Choroid plexus epithelial cell (primary cell): Measurements from ENCODE around the gene DIAPH3.

ENCODE experiments used
- DNase-seq: peaks from one replicate; pipeline ENCODE4 v3.0.0-alpha.2; 2010; ENCODE audit warnings: low read depth
- H3K4me3 ChIP-seq: 2 replicates; pipeline ENCODE4 v1.5.1; 2011; ENCODE audit warnings: low read depth, mild to moderate bottlenecking, control low read depth, low read length, moderate library complexity
- CTCF ChIP-seq: conservative IDR thresholded peaks from 2 replicates; pipeline ENCODE4 v1.5.1; 2011; ENCODE audit warnings: low read depth, mild to moderate bottlenecking, control low read depth, inconsistent platforms, low read length, moderate library complexity

Gene DIAPH3

GRCh38 chr13:59715611-59716010, 448.1 kb downstream of the DIAPH3 start:
- TF ChIP-seq CTCF = no peak
- peak; percentile 14 for DNase-seq
- no peak overlapping the region for H3K4me3 ChIP-seq

GRCh38 chr13:59710996-59711701, 452.6 kb downstream of the DIAPH3 start:
- no peak overlapping the region for H3K4me3 ChIP-seq
- no peak for DNase-seq
- TF ChIP-seq CTCF = no peak

- H3K4me3 ChIP-seq = no peak overlapping the region
- DNase-seq = no peak
- no peak for TF ChIP-seq CTCF
Observed at GRCh38 chr13:59710416-59710815, 453.3 kb downstream of the DIAPH3 start.

GRCh38 chr13:59706101-59706976, 457.4 kb downstream of the DIAPH3 start:
- no peak for DNase-seq
- TF ChIP-seq CTCF = no peak
- H3K4me3 ChIP-seq = no peak overlapping the region

- H3K4me3 ChIP-seq = no peak overlapping the region
- DNase-seq = no peak
- no peak for TF ChIP-seq CTCF
Observed at GRCh38 chr13:59702269-59702668, 461.5 kb downstream of the DIAPH3 start.

GRCh38 chr13:59701261-59701660, 462.5 kb downstream of the DIAPH3 start:
- DNase-seq = no peak
- no peak overlapping the region for H3K4me3 ChIP-seq
- TF ChIP-seq CTCF = no peak
